DND-41 (cell line): ENCODE measurements around the gene DPH3.

Experiments
- EZH2 ChIP-seq: IDR thresholded peaks from 3 replicates; pipeline ENCODE4 v1.6.1; 2012; ENCODE audit warnings: borderline replicate concordance, low read depth, mild to moderate bottlenecking, moderate library complexity, low read length, inconsistent platforms; ENCODE audit not compliant: severe bottlenecking
- TF ChIP-seq, protein P1 (sequence below): IDR thresholded peaks from 2 replicates; pipeline ENCODE4 v1.5.1; 2012; ENCODE audit warnings: borderline replicate concordance, low read length, moderate library complexity, mild to moderate bottlenecking; ENCODE audit not compliant: poor library complexity, severe bottlenecking; ENCODE audit errors: extremely low read depth

GRCh38 chr3:16262174-16262573 lies 2.6 kb downstream of the DPH3 start:
- TF ChIP-seq, protein P1, sequence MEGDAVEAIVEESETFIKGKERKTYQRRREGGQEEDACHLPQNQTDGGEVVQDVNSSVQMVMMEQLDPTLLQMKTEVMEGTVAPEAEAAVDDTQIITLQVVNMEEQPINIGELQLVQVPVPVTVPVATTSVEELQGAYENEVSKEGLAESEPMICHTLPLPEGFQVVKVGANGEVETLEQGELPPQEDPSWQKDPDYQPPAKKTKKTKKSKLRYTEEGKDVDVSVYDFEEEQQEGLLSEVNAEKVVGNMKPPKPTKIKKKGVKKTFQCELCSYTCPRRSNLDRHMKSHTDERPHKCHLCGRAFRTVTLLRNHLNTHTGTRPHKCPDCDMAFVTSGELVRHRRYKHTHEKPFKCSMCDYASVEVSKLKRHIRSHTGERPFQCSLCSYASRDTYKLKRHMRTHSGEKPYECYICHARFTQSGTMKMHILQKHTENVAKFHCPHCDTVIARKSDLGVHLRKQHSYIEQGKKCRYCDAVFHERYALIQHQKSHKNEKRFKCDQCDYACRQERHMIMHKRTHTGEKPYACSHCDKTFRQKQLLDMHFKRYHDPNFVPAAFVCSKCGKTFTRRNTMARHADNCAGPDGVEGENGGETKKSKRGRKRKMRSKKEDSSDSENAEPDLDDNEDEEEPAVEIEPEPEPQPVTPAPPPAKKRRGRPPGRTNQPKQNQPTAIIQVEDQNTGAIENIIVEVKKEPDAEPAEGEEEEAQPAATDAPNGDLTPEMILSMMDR, result no peak
- no peak for TF ChIP-seq EZH2
